ENCODE results near the gene GPHN.

GPHN gene

DNA sequence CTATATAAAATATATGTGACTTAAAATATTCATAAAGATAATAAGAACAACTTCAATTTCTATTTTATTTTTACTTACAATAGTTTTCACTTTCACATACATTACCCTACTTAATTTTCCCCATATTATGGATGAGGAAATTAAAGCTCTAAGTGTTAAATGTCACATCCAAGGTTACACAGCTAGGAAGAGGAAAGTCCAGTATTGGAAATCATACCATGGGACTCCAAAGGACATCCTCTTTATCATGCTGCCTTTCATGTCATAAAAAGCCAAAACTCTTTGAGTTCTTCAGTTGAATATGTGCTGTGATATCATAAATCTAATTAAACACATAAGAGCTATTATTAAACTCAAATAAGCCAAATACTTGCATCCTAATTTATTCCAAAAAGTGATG is 508.9 kb downstream of the GPHN start:
- in situ Hi-C loops (cut with HindIII; ENCODE audit: low sequenced_read_pairs) = no loop called here

DNA sequence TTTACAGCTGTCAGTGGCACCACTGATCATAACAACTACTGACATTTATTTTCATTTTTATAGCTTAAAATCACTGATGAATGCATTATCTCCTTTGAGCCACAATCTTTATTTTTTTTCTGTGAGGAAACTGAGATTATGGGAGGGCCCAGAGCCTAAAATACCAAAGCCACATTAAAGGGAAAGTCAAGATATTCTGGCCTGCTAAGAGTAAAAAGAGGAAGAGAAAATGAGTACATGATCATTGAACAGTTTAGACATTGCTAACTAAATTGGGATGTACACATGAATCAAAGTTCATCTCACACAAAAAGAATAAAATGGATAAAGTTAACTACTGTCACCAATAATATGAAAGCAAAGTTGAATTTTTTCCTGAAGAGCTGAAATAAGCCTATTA is 510.8 kb downstream of the GPHN start:
- in situ Hi-C loops (cut with HindIII; ENCODE audit: low sequenced_read_pairs) = no loop called here

DNA sequence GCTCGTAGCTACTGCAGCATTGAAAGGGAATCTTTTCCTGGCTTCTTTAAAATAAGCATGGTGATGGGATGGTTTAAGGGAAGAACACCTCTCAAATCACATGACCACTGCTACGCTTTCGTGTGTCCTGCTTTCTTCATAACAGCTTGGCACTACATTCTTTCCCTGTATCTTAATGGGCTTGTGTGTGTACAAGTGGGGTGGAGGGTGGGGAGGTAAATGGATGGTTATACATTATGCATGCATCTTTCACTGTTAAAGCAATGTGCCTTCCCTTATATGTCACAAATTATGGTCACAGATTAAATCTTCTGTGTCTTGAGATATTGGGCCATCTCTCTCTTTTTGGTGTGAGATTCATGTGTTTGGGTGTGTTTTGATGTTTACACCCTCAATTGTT is 511.8 kb downstream of the GPHN start:
- in situ Hi-C loops (cut with HindIII; ENCODE audit: low sequenced_read_pairs) = no loop called here

DNA sequence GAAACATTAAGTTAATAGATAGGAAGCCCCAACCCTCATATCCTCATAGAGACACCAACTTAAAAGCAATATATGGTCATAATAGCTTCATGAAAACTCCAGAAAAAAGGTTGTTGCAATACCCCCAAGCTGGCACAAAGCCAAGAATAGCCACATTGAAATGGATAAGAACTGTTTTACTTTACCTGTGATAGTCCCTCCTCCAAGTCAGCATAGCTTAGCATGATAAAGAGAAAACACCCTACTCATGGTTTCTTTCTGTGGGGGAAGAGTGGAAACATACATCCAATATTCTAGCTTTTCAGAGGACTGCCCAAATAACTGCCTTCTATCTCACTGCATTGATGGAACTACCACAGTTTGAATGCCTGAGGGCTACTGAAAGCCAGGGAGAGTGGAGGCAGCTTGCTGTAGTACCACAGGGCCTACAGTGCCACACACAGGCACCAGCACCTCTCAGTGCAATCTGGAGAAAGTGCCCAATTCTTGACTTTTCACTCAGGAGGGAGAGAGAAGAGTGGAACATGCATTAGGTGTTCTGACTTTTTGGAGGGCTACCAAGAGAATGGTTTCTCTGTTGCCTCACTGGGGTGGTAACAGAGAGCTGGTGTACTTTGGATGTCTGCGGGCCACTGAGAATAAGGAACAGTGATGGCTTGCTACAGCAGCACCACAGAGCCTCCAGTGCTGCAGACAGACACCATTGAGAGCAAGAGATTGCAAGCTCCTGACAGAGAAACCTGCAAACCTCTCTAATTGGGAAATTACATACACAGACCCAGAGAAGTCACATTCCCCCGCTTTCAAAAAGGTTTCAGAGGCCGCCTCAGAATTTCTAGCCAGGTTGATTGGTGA is 524.2 kb downstream of the GPHN start:
- in situ Hi-C loops (cut with HindIII; ENCODE audit: low sequenced_read_pairs) = no loop called here

DNA sequence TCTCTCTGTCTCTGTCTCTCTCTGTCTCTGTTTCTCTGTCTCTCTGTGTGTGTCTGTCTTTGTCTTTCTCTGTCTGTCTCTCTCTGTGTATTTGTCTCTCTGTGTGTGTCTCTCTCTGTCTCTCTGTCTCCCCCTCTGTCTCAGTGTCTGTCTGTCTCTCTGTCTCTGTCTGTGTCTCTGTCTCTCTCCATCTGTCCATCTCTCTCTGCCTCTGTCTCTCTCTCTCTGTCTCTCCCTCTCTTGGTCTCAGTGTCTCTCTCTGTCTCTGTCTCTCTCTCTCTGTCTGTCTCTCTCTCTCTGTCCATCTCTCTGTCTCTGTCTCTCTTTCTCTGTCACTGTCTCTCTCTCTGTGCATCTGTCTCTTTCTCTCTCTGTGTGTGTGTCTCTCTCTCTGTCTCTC is 537.5 kb downstream of the GPHN start:
- in situ Hi-C loops (cut with HindIII; ENCODE audit: low sequenced_read_pairs) = no loop called here

DNA sequence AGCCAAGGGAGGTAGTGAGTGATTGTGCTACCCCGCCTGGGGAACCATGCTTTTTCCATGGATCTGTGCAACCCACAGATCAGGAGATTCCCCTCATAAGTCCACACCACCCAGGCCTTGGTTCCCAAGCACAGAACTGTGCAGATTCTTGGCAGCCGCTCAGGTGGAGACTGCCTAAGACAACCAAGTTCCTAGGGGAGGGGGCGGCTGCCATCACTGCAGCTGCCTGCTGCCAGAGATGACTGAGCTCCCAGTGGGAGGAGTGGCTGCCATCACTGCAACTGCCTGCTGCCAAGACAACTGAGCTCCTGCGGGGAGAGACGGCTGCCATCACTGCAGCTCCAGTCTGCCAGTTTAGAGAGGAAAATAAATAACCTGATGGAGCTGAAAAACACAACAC is 542.9 kb downstream of the GPHN start:
- in situ Hi-C loops (cut with HindIII; ENCODE audit: low sequenced_read_pairs) = no loop called here

DNA sequence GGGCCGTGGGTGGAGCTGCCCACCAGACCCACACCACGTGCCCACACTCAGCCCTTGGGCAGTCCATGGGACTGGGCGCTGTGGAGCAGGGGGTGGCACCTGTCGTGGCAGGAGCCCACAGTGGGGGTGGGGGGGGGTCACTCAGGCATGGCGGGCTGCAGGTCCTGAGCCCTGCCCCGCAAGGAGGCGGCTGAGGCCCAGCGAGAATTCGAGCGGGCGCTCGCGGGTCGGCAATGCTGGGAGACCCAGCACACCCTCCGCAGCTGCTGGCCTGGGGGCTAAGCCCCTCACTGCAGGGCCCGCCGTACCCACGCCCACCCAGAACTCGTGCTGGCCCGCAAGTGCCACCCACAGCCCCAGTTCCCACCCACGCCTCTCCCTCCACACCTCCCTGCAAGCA is 548.7 kb downstream of the GPHN start:
- in situ Hi-C loops (cut with HindIII; ENCODE audit: low sequenced_read_pairs) = no loop called here

DNA sequence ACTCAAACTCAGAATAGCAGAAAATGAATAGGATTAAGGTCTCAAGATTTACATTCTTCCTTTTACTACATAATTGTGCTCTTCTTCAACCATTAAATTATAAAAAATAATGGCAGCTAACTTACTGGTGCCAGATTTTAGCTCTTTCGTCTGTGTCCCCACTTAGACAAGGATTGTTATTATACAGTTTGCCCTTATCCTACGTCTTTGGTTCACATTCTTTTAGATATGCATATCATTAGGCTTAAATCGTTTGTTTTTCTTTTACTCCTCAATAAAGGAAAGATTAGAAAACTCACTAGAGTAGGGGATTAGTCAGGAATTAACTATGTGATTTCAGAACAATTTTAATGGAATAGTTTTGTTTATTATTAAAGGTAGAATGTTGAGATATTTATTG is 551.6 kb downstream of the GPHN start:
- in situ Hi-C loops (cut with HindIII; ENCODE audit: low sequenced_read_pairs) = no loop called here

DNA sequence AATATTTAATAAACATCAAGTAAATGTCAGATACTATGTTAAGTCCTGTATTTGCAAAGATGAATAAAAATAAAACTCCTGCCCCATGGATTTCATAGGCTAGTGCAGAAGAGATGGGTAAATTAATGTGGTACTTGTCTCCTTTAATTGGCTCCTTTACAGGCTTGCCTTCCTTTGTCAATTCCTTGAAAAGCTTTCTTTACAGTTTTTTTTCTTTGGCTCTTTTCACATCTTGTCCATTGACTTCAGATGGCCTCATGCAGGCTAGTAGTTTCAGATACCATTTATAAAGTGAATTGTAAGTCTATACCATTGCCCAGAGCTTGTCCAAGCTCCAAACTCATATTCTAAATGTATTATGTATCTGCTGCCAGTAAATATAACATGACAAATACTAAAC is 552.6 kb downstream of the GPHN start:
- in situ Hi-C loops (cut with HindIII; ENCODE audit: low sequenced_read_pairs) = loop anchor here (10.0 kb wide), 1 partner anchor 64 kb away; no protein-coding TSS in a partner anchor

DNA sequence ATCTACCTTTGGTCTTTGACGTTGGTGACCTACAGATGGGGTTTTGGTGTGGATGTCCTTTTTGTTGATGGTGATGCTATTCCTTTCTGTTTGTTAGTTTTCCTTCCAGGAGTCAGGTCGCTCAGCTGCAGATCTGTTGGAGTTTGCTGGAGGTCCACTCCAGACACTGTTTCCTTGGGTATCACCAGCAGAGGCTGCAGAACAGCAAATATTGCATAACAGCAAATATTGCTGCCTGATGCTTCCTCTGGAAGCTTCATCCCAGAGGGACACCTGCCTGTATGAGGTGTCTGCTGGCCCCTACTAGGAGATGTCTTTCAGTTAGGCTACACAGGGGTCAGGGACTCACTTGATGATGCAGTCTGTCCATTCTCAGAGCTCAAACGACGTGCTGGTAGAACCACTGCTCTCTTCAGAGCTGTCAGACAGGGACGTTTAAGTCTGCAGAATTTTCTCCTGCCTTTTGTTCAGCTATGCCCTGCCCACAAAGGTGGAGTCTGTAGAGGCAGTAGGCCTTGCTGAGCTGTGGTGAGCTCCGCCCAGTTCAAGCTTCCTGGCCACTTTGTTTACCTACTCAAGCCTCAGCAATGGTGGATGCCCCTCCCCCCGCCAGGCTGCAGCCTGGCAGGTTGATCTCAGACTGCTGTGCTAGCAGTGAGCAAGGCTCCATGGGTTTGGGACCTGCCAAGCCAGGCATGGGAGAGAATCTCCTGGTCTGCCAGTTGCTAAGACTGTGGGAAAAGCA is 559.3 kb downstream of the GPHN start:
- in situ Hi-C loops (cut with HindIII; ENCODE audit: low sequenced_read_pairs) = loop anchor here (10.0 kb wide), 1 partner anchor 58 kb away; no protein-coding TSS in a partner anchor

DNA sequence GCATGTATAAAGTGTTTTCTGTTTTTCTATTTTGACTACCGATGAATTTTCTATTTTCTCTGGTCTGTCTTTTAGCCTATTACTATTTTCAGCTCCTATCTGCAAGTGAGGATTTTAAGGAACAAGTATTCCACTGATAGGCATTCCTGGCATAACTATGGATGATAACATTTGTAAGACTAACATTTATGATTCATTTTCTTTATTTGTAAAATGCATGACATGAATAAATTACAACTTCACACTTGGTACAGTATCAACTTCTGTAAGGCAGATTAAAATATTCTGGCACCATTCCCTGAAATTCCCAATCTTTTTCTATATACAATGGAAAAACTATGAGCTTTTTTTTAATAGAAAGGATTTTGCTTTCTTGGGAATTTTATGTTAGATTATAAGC is 560.3 kb downstream of the GPHN start:
- in situ Hi-C loops (cut with HindIII; ENCODE audit: low sequenced_read_pairs) = loop anchor here (10.0 kb wide), 1 partner anchor 57 kb away; no protein-coding TSS in a partner anchor

DNA sequence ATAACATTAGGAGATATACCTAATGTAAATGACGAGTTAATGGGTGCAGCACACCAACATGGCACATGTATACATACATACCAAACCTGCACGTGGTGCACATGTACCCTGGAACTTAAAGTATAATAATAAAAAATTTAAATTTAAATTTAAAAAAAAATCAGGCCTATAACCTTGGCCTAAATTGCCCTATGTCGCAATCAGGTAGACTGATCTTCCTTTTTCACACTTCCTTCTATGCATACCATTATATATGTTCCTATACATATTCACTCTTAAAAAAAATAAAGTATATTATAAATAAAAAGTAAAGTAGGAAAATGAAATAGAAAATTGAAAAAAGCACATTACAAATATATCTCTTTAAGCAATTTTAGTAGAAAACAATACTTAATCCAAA is 563.6 kb downstream of the GPHN start:
- in situ Hi-C loops (cut with HindIII; ENCODE audit: low sequenced_read_pairs) = no loop called here

DNA sequence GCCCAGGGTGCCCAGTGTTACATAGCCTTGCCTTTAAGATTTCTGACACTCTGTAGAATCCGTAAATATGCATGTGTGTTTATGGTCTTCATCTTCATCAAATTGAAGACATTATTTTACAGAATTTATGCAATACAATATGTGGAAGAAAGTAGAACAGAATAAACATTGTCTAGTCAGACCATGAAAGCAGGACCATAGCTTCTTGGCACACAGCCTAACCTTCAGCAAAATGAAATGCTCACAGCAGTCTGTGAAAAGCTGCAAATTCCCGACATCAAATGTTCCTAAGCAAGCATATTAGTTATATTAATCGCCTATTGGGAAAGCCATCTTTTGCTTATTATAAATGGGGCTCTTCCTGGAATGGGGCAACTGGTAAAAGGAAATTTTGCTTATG is 570.0 kb downstream of the GPHN start:
- in situ Hi-C loops (cut with HindIII; ENCODE audit: low sequenced_read_pairs) = no loop called here

DNA sequence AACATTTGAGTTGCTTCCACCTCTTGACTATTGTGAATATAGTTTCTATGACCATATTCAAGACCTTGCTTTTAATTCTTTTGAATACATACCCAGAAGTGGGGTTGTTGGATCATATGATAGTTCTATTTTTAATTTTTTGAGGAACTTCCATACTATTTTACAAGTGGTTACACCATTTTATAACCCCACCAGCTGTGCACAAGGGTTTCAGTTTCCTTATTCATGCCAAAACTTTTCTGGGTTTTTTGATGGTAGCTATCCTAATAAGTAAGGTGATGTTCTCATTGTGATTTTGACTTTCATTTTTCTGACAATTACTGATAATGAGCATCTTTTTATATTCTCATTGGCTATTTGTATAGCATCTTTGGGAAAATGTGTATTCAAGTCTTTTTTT is 571.9 kb downstream of the GPHN start:
- in situ Hi-C loops (cut with HindIII; ENCODE audit: low sequenced_read_pairs) = no loop called here

DNA sequence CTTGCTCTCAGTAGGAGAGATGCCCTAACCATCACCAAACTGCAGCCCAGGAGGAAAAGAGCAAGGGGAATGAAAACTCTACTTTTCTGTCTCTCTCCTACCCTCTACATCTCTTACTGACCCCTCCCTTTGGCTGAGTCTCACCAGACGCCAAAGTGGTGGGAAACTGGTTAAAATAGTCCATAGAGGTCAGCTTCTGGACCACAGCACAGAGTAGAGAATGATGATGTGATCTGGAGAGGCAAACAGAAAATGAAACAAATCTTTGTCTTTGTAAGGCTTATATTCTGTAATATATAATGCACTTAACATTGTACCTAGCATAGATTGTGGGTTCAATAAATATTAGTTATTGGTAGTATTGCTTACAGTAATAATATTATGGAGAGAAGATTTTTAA is 600.3 kb downstream of the GPHN start:
- in situ Hi-C loops (cut with HindIII; ENCODE audit: low sequenced_read_pairs) = no loop called here

DNA sequence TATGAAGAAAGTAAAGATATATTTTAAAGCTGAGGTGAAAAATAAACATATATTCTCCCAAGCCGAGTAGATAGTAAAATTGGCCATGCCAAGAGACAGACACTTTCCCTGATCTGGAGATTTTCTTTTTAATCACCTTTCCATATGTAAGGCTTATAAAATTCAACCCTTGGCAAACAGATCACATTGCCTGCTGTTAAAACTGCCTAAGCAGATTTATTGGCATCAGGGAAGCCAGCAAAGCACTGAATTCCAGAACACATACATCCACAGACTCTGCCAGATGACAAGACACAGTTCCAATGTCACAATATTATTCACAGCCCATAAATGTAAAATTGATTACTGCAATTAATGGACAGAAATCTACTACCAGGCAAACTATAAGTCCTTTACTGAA is 603.1 kb downstream of the GPHN start:
- in situ Hi-C loops (cut with HindIII; ENCODE audit: low sequenced_read_pairs) = no loop called here

DNA sequence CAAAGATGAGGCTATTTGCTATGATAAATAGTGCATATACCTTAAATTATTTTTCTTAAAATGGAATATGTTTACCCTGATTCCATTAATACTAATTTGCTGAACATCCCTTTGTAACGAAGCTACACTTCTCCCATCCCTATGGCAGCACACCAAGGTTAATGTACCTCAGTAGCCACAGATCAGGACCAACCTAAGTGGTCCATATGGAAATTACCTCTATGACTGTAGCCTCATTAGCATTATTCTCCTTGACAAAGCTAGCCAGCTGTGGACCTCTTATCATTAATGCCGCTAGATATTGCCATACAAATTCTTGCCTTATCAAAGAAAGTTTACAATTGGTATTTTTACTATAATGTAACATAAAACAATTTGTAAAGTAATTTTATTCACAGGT is 604.4 kb downstream of the GPHN start:
- in situ Hi-C loops (cut with HindIII; ENCODE audit: low sequenced_read_pairs) = no loop called here

DNA sequence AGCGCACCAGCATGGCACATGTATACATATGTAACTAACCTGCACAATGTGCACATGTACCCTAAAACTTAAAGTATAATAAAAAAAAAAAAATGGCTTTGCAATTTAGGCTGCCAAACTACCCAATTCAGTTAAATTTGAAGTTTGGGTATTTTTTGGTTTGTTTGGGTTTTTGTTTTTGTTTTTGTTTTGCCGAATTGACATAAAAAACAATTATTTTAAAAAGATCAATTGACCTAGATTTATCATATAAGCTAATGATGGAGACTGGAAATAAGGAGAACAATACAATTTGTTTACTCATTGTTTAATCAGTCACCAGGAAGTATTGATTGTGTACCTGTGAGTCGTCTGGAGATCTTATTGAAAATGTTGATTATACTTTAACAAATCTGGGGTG is 619.2 kb downstream of the GPHN start:
- in situ Hi-C loops (cut with HindIII; ENCODE audit: low sequenced_read_pairs) = loop anchor here (10.0 kb wide), 1 partner anchor 62 kb away; no protein-coding TSS in a partner anchor

DNA sequence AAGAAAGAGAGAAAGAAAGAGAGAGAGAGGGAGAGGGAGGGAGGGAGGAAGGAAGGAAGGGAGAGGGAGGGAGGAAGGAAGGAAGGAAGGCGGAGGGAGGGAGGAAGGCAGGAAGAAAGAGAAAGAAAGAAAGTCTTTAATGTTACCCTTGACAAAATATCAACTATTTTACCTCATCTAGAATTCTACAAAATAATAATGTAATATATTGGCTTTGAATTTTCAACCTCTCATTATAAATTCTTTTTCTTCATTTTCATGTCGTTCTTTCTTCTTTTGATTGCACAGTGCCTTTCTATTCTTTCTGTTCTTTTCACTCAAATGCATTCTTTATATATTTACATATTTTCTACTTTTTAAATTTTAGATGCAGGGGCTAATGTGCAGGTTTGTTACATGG is 621.8 kb downstream of the GPHN start:
- in situ Hi-C loops (cut with HindIII; ENCODE audit: low sequenced_read_pairs) = loop anchor here (10.0 kb wide), 1 partner anchor 65 kb away; no protein-coding TSS in a partner anchor

DNA sequence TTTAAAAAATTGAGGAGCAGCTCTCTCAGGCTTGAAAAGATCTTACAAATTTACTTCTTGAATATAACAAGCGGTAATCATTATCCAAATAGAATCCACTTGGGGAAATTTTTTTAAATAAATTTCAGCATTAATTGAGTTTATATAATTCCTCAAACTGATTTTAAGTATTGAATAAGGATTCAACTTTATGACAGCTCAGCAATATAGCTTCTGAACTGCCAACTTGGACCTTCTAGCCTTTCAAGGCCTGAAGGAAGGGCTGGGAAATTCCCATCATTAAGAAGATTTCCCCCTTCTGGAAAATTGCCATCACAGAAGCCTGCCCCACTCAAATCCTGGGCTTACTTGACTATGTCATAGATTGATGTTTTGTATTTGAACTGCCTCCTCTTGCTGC is 623.7 kb downstream of the GPHN start:
- in situ Hi-C loops (cut with HindIII; ENCODE audit: low sequenced_read_pairs) = no loop called here

DNA sequence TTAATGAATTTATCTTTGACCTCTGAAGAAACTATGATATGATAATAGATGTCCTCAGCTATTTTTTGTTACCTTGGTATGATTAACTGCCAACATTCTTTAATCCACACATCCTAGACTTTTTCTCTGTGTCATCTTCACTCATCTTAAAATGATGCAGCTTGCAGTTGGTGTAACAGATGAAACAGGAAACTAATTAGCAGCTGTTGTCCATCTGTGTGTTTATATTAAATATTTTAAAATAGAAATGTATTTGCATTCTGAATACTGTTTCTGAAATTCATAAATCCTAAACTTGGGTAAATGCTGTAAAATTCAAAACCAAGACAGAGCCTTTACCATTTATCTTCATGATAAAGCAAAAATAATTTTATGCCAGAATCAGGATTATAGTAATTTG is 625.2 kb downstream of the GPHN start:
- in situ Hi-C loops (cut with HindIII; ENCODE audit: low sequenced_read_pairs) = no loop called here
